Chondrocyte (in vitro differentiated cells): Measurements from ENCODE around the gene MARCHF9. TPM values are rescaled to one million over a fixed set of nuclear protein-coding genes. Genes with fewer than 3 reads are reported as not detected.

ENCODE experiments used
- DNase-seq: peaks from one replicate; pipeline ENCODE4 v3.0.0; 2021; ENCODE audit warnings: mixed read lengths, low spot score
- H3K27ac Mint-ChIP-seq: one replicate; pipeline ENCODE4 v1.8.0; 2021; ENCODE audit warnings: mild to moderate bottlenecking, moderate library complexity, mixed read lengths; ENCODE audit not compliant: unreplicated experiment
- H3K27me3 Mint-ChIP-seq: 2 replicates; pipeline ENCODE4 v1.8.0; 2021; ENCODE audit warnings: low read depth, mixed read lengths
- H3K36me3 Mint-ChIP-seq: 2 replicates; pipeline ENCODE4 v1.8.0; 2021; ENCODE audit warnings: low read depth, mixed read lengths
- H3K4me1 Mint-ChIP-seq: 2 replicates; pipeline ENCODE4 v1.8.0; 2021; ENCODE audit warnings: low read depth, mild to moderate bottlenecking, mixed read lengths
- H3K4me3 Mint-ChIP-seq: one replicate; pipeline ENCODE4 v1.8.0; 2021; ENCODE audit warnings: mild to moderate bottlenecking, moderate library complexity, mixed read lengths; ENCODE audit not compliant: unreplicated experiment
- H3K9me3 Mint-ChIP-seq: 2 replicates; pipeline ENCODE4 v1.8.0; 2021; ENCODE audit warnings: low read depth, mixed read lengths
- microRNA-seq: library from miRNA; unstranded; fragments of <30 nt; microRNA quantifications from one replicate; pipeline ENCODE4 v1.2.0, GENCODE V29; 2020; ENCODE audit warnings: borderline number of aligned reads
- total RNA-seq: library from RNA; stranded (reverse); gene quantifications from 3 replicates; pipeline ENCODE4 v1.2.1, GENCODE V29; 2021
- TF ChIP-seq, protein P1 (sequence below): fragments of 200-600 bp; sonication (generic); IDR thresholded peaks from 2 replicates; pipeline ENCODE4 v1.5.0; 2021; ENCODE audit warnings: antibody characterized with exemption, mild to moderate bottlenecking, moderate library complexity

MARCHF9 gene
- total RNA-seq, 1 donor from 2014 or later: 21.8 TPM

DNA sequence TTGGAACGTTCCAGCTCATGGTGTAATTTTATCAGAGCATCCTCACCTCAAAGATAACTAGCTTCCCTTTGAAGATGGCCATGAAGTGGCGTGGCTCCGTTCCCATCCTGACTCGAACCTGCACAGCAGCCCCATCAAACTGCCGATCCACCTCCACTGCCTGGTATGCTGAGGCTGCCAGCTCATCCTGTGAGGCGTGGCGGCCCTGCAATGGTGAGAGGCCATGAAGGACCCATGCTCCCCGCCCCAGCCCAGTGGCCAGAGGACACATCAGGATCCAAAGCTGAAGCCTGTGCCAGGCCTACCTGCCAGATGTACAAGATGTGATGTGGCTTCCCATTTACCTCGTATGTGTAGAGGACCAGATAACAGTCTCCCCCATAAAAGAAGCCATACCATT lies 52.4 kb downstream of the MARCHF9 start:
- peak; percentile 78 for DNase-seq
- no peak overlapping the region for H3K27ac Mint-ChIP-seq
- TF ChIP-seq, protein P1, sequence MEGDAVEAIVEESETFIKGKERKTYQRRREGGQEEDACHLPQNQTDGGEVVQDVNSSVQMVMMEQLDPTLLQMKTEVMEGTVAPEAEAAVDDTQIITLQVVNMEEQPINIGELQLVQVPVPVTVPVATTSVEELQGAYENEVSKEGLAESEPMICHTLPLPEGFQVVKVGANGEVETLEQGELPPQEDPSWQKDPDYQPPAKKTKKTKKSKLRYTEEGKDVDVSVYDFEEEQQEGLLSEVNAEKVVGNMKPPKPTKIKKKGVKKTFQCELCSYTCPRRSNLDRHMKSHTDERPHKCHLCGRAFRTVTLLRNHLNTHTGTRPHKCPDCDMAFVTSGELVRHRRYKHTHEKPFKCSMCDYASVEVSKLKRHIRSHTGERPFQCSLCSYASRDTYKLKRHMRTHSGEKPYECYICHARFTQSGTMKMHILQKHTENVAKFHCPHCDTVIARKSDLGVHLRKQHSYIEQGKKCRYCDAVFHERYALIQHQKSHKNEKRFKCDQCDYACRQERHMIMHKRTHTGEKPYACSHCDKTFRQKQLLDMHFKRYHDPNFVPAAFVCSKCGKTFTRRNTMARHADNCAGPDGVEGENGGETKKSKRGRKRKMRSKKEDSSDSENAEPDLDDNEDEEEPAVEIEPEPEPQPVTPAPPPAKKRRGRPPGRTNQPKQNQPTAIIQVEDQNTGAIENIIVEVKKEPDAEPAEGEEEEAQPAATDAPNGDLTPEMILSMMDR: no peak
- peaks cover 9% of the 10 kb centered on the region for H3K4me1 Mint-ChIP-seq
- H3K9me3 Mint-ChIP-seq: no peaks in the 10 kb centered on the region
- no peak overlapping the region for H3K4me3 Mint-ChIP-seq
- no peaks in the 10 kb centered on the region for H3K27me3 Mint-ChIP-seq
- peaks cover 27% of the 10 kb centered on the region for H3K36me3 Mint-ChIP-seq

DNA sequence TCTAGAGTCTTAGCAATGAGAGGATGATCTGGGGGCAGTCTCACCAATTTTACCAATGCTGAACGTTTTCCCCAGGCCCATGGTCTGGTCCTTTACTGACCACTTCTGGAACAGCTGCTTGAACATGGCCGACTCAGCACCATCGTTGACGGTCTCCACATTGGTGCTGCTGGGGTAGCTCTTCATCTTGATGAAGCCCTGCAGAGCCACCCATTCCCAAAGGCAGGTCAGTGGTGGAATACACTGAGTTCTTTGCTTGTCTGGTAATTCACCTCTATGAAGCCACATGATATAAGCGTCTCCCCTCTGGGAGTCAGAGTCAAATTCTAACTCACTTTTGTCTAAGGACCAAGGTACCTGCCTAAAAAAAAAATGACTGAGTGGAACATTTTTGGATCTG lies 53.4 kb downstream of the MARCHF9 start:
- Mint-ChIP-seq H3K9me3 (no peaks in the 10 kb centered on the region), H3K27ac (no peak overlapping the region), H3K4me1 (peaks cover 6% of the 10 kb centered on the region), H3K27me3 (no peaks in the 10 kb centered on the region), H3K4me3 (no peak overlapping the region), H3K36me3 (peaks cover 22% of the 10 kb centered on the region)
- no peak for DNase-seq
- TF ChIP-seq, protein P1: no peak

DNA sequence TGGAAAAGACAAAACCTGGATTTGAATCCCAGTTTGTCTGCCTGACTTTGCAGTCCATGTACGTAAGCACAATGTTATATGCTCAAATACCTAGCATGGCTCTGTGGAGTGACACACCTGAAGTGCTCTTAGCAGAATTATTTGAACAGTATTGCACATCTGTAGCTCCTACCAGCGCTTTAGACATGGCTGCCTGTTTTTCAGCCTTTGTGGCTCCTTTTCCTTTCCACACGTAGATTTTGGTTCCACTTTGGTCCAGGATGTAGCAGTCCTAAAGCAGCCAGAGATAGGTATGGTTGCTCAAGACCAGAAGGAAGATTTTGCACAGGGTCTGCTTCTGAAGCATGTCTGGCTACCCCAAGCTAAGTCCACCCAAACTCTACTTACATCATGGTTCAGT lies 54.5 kb downstream of the MARCHF9 start:
- Mint-ChIP-seq H3K4me1 (peaks cover 6% of the 10 kb centered on the region), H3K27ac (no peak overlapping the region), H3K9me3 (no peaks in the 10 kb centered on the region), H3K4me3 (no peak overlapping the region), H3K27me3 (no peaks in the 10 kb centered on the region), H3K36me3 (peaks cover 18% of the 10 kb centered on the region)
- TF ChIP-seq, protein P1: no peak
- no peak for DNase-seq

Small RNA genes lying within 50 kb of the gene (microRNA-seq; reads per million reads assigned to microRNA genes)
- not detected for gene MIR6759

Other genes starting within 250 kb of the MARCHF9 start
- 9.6 to 79.1 TPM (median 79.0 TPM) in 3 replicates for gene DDIT3, start 234.6 kb upstream of the MARCHF9 start, total RNA-seq
- gene MBD6, start 232.3 kb upstream of the MARCHF9 start, total RNA-seq: 66.9 to 86.5 TPM (median 78.4 TPM) in 3 replicates
- 104 to 117 TPM (median 112 TPM) in 3 replicates for gene DCTN2, start 207.9 kb upstream of the MARCHF9 start, total RNA-seq
- 2.6 to 5.1 TPM (median 3.5 TPM) in 3 replicates for gene KIF5A, start 205.1 kb upstream of the MARCHF9 start, total RNA-seq
- 27.9 to 33.1 TPM (median 30.5 TPM) in 3 replicates for gene PIP4K2C, start 163.9 kb upstream of the MARCHF9 start, total RNA-seq
- 29.8 to 30.3 TPM (median 30.1 TPM) in 3 replicates for gene DTX3, start 150.3 kb upstream of the MARCHF9 start, total RNA-seq
- 29.0 to 30.6 TPM (median 29.5 TPM) in 3 replicates for gene ARHGEF25, start 143.7 kb upstream of the MARCHF9 start, total RNA-seq
- gene B4GALNT1, start 121.9 kb upstream of the MARCHF9 start, total RNA-seq: 20.8 to 21.8 TPM (median 21.4 TPM) in 3 replicates
- 284 to 337 TPM (median 290 TPM) in 3 replicates for gene OS9, start 61.0 kb upstream of the MARCHF9 start, total RNA-seq
- gene AGAP2, start 16.4 kb upstream of the MARCHF9 start, total RNA-seq: 1.9 to 3.1 TPM (median 1.9 TPM) in 3 replicates
- gene TSPAN31, start 10.1 kb upstream of the MARCHF9 start, total RNA-seq: 21.2 to 29.3 TPM (median 21.5 TPM) in 3 replicates
- 136 to 140 TPM (median 139 TPM) in 3 replicates for gene CDK4, start 2.8 kb upstream of the MARCHF9 start, total RNA-seq
- gene CYP27B1, start 12.0 kb downstream of the MARCHF9 start, total RNA-seq: 2.1 to 3.2 TPM (median 2.3 TPM) in 3 replicates
- gene METTL1, start 17.0 kb downstream of the MARCHF9 start, total RNA-seq: 25.2 to 33.6 TPM (median 26.8 TPM) in 3 replicates
- 13.0 to 14.8 TPM (median 13.6 TPM) in 3 replicates for gene EEF1AKMT3, start 17.5 kb downstream of the MARCHF9 start, total RNA-seq
- 17.8 to 21.3 TPM (median 19.9 TPM) in 3 replicates for gene TSFM, start 27.7 kb downstream of the MARCHF9 start, total RNA-seq
- gene AVIL, start 63.6 kb downstream of the MARCHF9 start, total RNA-seq: 4.8 to 6.0 TPM (median 5.6 TPM) in 3 replicates
- 113 to 124 TPM (median 123 TPM) in 3 replicates for gene CTDSP2, start 91.6 kb downstream of the MARCHF9 start, total RNA-seq
- gene ATP23, start 186.5 kb downstream of the MARCHF9 start, total RNA-seq: 2.3 to 5.3 TPM (median 3.6 TPM) in 3 replicates